Measurements from ENCODE around the gene ZNF316. TPM values are rescaled to one million over a fixed set of nuclear protein-coding genes. Genes with fewer than 3 reads are reported as not detected.

The ZNF316 gene
- total RNA-seq, 1 experiment from 2014 or later = 22.2 TPM

- H3K9me3 ChIP-seq (ENCODE audit: control insufficient read depth, low read depth, low read length) = no peaks in the 10 kb centered on the region
- no peak overlapping the region for H2BK20ac ChIP-seq (ENCODE audit: low read depth, low read length, poor library complexity, severe bottlenecking)
- H2BK12ac ChIP-seq (ENCODE audit: insufficient read length, low read depth, low read length) = no peak overlapping the region
- H3K79me2 ChIP-seq (ENCODE audit: insufficient read depth, low read length) = no peaks in the 10 kb centered on the region
- no peak overlapping the region for H3K18ac ChIP-seq (ENCODE audit: insufficient read length, low read depth, low read length)
- no peak overlapping the region for H4K91ac ChIP-seq (ENCODE audit: insufficient read length, low read depth, low read length)
- H2BK5ac ChIP-seq (ENCODE audit: insufficient read length, low read length) = no peak overlapping the region
- no peak overlapping the region for H3K56ac ChIP-seq (ENCODE audit: insufficient read length, low read depth, low read length)
- peaks cover 11% of the 10 kb centered on the region for H3K23me2 ChIP-seq (ENCODE audit: insufficient read length, low read depth, low read length, poor library complexity, severe bottlenecking)
- no peak overlapping the region for H3K27ac ChIP-seq (ENCODE audit: insufficient read length, low read depth, low read length)
- no CpG with 5 or more reads among the region's 20 CpGs for WGBS (ENCODE audit: extremely low coverage, insufficient read length, low lambda C conversion rate)
- no peak for DNase-seq
- no peak overlapping the region for H3K4me2 ChIP-seq (ENCODE audit: insufficient read depth, insufficient read length, low read length)
- H3T11ph ChIP-seq (ENCODE audit: low read length) = no peak overlapping the region
- H4K8ac ChIP-seq (replicated peaks; ENCODE audit: insufficient read length, low read depth, low read length) = no peak overlapping the region
- no peaks in the 10 kb centered on the region for H3K79me1 ChIP-seq (ENCODE audit: insufficient read depth, low read depth, low read length, poor library complexity, severe bottlenecking)
- no peak overlapping the region for H3K23ac ChIP-seq (ENCODE audit: insufficient read length, low read depth, low read length)
- no peak overlapping the region; the same call in 1 of the 2 replicates for H3K14ac ChIP-seq (ENCODE audit: insufficient read depth, low read length)
- no peak overlapping the region for H2BK15ac ChIP-seq (ENCODE audit: low read depth, low read length)
- H2AK5ac ChIP-seq (ENCODE audit: insufficient read length, low read length) = no peak overlapping the region
- no peaks in the 10 kb centered on the region for H3K27me3 ChIP-seq (ENCODE audit: insufficient read depth, low read length)
- Mint-ChIP-seq H3K9me3 (no peaks in the 10 kb centered on the region; a peak in 2 of 5 replicates), H3K4me1 (peaks cover 9 to 14% of the 10 kb centered on the region in 2 experiments), H3K4me3 (peak overlapping the region; percentile 54 to 73), H3K27me3 (ENCODE audit: low read depth) (no peaks in the 10 kb centered on the region; the same call in 1 of the 2 replicates), H3K27ac (no peak overlapping the region), H3K36me3 (ENCODE audit: insufficient read depth in 1 of 3, low read depth in 3 of 3) (peaks cover 10 to 27% (median 25%) of the 10 kb centered on the region in 3 experiments)
- no peak overlapping the region for H2AFZ ChIP-seq (ENCODE audit: low read length)
- H4K5ac ChIP-seq (ENCODE audit: insufficient read length, low read depth, low read length) = no peak overlapping the region
- no peaks in the 10 kb centered on the region for H4K20me1 ChIP-seq (ENCODE audit: control insufficient read depth, insufficient read depth, insufficient read length)
- no peak overlapping the region for H3K4ac ChIP-seq (ENCODE audit: low read depth, low read length)
- H3K9ac ChIP-seq (ENCODE audit: extremely low read depth, insufficient read length, low read length) = no peak overlapping the region
- H3K4me1 ChIP-seq (ENCODE audit: insufficient read depth, low read length) = peaks cover 5% of the 10 kb centered on the region
- no peak overlapping the region for H2BK120ac ChIP-seq (ENCODE audit: low read depth, low read length, poor library complexity, severe bottlenecking)
- TF ChIP-seq CTCF (conservative IDR thresholded peaks at IDR 0.05) = no peak
Measured at GRCh38 chr7:6616854-6617643, 20.1 kb upstream of the ZNF316 start.
